ENCODE data around the gene TOB2.

GRCh38 chr22:41461901-41462300 is 15.3 kb upstream of the TOB2 start:
- TF ChIP-seq CTCF (conservative IDR thresholded peaks at IDR 0.05), result no peak
- TF ChIP-seq ZFX (IDR thresholded peaks at IDR 0.05), result no peak

Data from C4-2B (cell line).